ENCODE data around the gene PELI1.

DNA sequence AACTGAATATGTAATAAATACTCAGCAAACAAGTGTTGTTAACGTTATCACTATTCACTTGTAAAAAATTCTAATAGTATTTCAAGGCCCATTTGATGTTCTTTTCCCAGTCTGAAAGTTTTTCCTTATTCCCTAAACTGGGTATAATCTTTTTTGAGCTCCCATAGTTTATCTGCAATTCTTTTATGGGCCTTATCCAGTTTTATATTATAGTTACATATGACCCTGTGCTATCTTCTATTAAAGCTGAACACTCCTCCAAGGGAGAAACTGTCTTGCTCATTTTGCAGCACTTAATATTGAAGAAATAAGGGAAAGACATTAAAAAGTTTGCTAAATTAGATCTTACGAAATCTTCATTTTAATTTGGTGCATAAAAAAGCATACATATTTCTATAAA, 13.9 kb downstream of the PELI1 start:
- TF ChIP-seq NR3C1 (CRISPR knock-in tag; conservative IDR thresholded peaks at IDR 0.05; ENCODE audit: low read depth) (no peak), CTCF (IDR thresholded peaks at IDR 0.05) (no peak), ATF6 (CRISPR knock-in tag; IDR thresholded peaks at IDR 0.05) (no peak), ATF1 (CRISPR knock-in tag; IDR thresholded peaks at IDR 0.05) (no peak), E2F5 (CRISPR knock-in tag; IDR thresholded peaks at IDR 0.05) (no peak), GABPB1 (CRISPR knock-in tag; IDR thresholded peaks at IDR 0.05) (no peak), MAX (CRISPR knock-in tag; IDR thresholded peaks at IDR 0.05) (no peak), TP53 (CRISPR knock-in tag; IDR thresholded peaks at IDR 0.05) (no peak), ESRRA (CRISPR knock-in tag; IDR thresholded peaks at IDR 0.05; ENCODE audit: borderline replicate concordance) (no peak)

Measured in WTC11 (cell line).